GM19035 (cell line): ENCODE measurements around the gene MAGEA8.
"Not testable (repeated sequence)": the region's sequence is repeated elsewhere in the genome, so short reads cannot be mapped to it uniquely, and the experiment has no call there.

Source experiments
- ATAC-seq: cut with Tn5 transposase; IDR thresholded peaks from one replicate; pipeline ENCODE4 v1.9.1; 2021; ENCODE audit not compliant: unreplicated experiment

MAGEA8 gene, protein sequence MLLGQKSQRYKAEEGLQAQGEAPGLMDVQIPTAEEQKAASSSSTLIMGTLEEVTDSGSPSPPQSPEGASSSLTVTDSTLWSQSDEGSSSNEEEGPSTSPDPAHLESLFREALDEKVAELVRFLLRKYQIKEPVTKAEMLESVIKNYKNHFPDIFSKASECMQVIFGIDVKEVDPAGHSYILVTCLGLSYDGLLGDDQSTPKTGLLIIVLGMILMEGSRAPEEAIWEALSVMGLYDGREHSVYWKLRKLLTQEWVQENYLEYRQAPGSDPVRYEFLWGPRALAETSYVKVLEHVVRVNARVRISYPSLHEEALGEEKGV

DNA sequence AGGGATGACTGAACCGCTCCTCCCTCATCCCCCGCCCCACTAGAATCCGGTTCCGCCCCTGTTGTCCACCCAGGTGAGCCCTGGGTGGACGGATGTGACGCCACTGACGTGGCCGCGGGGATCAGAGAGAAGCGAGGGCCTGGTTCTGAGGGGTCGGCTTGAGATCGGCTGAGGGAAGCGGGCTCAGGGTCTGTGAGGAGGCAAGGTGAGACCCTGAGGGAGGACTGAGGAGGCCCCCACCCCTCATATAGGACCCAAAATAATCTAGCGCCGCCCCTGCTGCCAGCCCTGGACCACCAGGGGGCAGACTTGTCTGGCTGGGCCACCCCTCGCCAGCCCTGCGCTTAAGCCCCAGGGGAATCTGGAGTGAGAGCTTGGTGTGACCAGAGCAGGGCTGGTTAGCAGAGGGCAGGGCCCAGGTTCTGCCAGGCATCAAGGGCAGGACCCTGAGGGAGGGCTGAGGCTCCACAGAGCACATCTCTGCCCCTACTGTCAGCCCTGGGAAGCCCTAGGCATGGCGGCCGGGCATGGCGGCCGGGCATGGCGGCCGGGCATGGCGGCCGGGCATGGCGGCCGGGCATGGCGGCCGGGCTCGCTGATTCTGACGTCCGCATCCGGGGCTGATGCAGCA, at the start of gene MAGEA8:
TSS of gene MAGEA8 (plus strand) at position 103 of the 631 bp plus-strand sequence. CDS start 3,090 bp downstream, outside the sequence.
- no peak for ATAC-seq

DNA sequence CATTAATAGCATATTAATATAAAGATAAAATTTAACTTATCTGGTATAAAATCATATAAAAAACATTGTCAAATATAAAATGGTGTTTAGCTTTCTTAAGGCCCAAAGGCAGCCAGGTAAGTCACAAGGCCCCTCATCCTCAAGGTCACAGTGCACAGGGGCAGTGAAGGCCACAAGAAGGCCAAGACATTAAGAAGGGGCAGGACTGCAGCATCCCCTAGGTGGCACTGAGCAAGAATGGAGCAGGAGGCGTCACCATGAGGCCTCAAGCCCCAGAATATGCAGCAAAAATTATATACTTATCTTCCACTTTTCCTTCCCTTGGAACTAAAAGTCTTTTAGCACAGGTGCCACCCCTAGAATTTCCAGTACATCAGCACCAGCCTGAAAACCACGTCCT, 49.5 kb upstream of the MAGEA8 start:
- ATAC-seq: no peak

DNA sequence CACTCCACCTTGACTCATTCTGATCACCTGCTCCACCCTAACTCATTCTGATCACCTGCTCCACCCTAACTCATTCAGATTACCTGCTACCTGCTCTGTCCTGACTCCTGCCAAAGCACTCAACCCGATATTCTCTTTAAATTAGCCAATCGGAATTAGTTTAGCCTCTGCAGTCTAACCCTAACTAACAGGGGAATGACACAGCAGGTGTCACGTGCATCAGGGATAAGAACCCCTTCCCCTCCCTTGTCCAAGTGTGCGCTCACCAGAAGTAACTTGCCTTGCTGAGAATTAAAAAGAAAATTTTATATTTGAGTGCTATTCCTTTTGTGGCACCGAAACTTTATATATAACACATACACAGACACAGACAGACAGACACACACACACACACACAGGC, 44.3 kb upstream of the MAGEA8 start:
- ATAC-seq: not testable (repeated sequence)

DNA sequence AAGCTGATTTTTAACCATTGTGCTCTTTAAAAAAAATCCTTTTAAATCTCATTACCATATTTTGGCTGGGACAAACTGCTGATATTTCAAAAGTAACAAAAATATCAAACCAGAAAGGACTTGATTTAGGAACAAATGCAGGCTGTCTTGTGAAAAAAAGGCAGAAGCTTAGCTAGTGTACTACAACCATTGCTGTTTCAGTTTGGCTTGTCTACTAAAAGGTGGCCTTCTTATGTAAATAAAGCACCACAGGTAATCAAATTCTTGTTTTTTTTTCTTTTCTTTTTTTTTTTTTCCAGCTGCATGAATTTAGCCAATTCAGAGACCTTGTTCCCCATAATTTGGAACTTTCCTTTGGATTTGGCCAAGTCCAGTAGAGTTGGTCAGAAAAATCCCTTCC, 43.8 kb upstream of the MAGEA8 start:
- ATAC-seq: no peak

DNA sequence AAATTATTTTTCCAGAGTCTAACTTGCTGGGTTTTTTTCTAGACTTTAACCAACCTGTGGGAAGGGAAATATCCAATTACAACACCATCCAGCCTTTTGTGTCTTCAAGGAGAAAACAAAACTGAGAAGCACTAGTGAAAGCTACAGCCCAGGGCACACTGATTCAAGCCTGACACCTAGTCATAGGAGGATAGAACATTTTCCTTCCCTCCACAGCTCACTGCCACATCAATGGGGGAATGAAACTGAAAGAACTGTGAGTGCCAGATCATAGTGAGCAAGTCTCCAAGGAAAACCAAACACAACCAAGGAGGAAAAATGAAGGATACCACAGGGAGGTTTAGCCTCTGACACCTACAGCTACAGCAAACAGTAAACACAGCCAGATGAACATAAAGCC, 43.3 kb upstream of the MAGEA8 start:
- no peak for ATAC-seq

DNA sequence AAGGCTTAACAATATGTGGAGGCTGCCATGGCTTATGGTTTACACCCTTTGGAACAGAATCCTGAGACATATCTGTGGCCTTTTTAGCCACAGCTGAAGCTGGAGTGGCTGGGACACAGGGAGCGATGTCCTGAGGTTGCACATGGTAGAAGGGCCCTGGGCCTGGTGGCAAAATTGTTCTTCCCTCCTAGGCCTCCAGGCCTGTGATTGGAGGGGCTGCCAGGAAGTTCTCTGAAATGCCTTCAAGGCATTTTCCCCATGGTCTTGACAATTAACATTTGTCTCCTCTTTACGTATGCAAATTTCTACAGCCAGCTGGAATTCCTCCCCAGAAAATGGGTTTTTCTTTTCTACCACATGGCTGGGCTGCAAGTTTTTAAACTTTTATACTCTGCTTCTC, 39.1 kb upstream of the MAGEA8 start:
- ATAC-seq: no peak

DNA sequence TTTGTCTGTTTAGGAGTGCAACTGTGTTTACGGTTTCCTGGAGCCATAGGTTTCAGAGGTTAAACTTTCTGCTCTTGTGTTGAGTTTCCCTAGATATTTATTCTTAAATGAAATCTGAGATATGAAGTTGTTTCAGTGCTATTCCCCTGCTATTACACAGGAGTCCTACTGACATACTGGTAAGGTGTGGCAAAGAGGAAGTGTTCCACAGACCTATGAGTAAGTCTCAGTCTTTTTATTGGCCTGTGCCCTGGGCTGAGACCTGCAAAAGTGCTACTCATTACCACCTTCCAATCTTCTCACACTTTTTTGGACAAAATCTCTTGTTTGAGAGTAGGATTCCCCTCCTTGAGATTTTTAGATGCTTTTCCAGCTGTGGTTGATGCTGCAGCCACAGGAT, 35.6 kb upstream of the MAGEA8 start:
- no peak for ATAC-seq

DNA sequence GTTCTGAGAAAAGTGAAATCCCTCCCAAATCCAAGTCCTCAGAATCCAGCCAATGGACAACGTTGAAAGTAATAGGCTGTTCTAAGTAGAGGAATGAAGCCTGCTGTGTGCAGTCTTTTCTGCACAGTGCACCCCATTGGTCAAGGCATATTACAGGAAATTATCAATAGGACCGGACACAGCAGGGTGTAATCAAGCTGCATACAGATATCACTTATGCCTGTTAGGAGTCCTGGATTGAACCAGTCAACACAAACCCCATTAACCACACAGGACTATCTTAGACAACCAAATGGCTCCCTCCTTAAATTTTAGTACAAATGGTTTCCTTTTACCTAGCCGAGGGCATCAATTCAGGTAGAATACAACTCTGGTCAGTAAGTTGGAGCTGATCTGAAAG, 34.2 kb upstream of the MAGEA8 start:
- ATAC-seq: no peak

DNA sequence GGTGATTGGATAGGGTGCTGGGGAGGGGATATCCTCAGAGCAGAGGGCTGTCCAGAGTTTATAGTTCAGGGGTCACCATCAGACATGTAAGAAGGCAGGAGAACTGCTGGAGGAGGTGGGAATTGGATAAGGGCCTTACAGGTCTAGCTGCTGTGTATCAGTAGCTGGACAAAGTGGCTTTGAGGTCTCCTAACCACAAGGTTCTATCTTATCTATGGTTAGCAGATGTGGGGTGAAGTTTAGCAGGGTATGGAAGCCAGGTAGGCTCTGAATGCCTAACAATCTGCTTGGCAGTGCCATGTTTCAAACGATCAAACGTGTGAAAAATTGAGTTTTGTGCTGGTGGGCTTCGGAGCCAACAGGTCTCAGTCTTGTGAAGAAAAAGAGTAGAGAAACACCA, 32.1 kb upstream of the MAGEA8 start:
- no peak for ATAC-seq

DNA sequence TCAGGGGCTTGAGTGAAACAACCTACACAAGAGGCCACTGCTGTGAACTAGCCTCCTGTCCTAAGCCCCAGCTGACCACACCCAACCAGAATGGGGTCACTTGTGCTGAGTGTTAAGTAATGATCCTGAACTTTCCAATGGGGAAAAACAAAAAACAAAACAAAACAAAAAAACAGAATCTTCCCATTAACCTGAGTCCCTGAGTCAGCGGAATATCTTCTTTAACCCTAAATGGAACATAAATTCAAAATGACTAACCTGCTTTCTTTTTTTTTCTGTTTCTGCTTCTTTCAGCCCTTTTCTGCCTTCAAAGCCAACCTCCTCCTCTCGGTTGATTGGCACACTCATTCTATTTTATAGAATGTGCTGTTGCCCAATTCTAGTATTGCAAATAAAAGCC, 31.2 kb upstream of the MAGEA8 start:
- no peak for ATAC-seq

DNA sequence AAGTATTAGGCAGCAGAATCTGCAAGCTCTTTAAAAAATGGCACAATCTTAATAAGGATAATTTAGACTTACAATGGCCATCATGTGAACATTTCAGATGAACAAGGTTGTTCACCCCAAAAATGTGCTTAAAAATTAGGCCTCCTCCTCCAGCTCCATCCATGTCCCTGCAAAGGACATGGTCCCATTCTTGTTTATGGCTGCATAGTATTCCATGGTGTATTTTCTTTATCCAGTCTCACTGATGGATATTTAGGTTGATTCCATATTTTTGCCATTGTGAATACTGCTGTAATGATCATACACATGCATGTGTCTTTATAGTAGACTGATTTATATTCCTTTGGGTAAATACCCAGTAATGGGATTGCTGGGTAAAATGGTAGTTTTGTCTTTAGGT, 29.1 kb upstream of the MAGEA8 start:
- ATAC-seq: no peak

DNA sequence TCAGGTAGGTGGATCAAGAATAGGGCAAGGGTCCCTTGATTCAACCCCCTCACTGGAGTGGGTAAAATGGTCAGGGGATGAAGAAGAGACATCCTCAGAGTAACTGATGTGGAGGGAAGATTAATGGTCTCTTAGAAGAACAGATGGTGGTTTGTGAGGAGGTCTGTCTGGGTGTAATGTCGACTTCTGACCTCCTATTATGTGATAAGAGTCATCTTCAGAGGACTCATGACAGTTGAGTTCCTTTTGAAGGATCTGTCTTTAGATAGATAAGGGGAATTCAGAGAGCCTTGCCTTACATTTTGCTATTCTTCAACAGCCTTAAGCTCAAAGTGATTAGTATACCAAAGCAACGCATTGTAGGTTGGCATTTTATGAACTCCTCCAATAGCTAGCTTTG, 27.1 kb upstream of the MAGEA8 start:
- no peak for ATAC-seq

DNA sequence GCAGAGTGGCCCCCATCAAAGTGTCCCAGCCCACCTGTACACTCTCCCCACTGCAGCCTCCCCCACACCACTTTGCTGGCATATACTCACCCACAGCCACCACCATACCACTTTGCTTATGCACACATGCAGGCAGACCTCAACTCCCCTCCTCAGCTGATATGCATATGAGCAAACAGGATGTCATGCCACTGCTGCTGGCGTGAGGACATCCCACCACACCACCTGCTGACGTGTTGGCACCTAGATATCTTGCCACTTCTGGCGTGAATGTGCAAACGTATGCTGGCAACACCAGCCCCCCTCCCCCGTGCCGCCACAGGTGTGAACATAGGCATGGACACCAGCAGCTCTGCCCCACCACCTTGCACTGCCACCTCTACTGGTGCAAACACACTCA, 22.4 kb upstream of the MAGEA8 start:
- no peak for ATAC-seq

DNA sequence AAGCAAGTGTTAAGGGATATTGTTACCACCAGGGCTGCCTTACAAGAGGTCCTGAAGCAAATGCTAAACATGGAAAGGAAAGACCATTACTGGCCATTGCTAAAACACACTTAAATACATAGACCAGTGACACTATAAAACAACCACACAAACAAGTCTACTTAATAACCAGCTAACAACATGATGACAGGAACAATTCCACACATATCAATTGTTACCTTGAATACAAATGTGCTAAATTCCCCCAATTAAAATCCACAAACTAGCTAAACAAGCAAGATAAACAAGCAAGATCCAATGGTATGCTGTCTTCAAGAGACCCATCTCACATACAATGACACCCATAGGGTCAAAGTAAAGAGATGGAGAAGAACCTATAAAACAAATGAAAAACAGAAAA, 20.5 kb upstream of the MAGEA8 start:
- no peak for ATAC-seq

DNA sequence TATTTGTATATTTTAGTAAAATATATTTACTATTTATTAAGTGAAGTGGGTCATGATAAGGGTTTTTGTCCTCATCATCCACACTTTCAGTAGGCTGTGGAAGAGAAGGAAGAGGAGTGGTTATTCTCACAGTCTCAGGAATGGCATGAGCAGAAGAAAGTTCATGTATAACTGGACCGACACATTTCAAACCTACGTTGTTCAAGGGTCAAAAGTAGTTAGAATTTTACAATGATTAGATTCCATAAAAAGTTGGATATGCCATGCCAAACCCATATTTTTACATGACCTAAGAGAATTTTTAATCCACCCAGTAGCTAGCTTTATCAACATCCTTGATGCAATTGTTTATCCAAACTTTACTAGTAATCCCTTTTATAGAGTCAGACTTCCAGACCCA, 15.6 kb upstream of the MAGEA8 start:
- ATAC-seq: no peak

DNA sequence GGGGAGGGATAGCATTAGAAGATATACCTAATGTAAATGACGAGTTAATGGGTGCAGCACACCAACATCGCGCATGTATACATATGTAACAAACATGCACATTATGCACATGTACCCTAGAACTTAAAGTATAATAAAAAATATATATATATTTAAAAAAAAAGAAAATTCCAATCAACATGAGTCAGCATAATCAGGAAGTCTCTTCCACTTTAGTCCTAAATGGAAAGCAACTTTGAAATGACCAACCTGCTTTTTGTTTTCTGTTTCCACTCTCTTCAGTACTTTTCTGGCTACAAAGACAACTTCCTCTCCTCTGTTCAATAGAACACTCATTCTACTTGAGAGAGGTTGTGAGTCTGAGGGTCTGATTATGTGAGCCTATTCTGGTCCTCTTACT, 13.5 kb upstream of the MAGEA8 start:
- ATAC-seq: no peak

DNA sequence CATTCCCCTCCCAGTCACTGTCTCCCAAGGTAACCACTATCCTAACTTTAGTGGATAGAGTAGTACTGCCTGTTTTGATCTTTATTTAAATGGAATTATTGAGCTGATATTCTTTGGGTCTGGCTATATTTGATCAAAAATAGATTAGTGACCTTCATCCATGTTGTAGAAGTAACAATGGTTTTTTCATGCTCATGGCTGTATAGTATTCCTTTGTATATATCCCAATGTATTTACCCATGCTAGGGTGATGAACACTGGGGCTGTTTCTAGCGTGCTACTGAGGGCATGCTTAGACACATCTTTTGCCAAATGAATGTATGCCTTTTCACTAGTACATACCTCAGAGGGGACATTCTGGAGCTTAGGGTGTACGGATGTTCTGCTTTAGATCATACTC, 10.1 kb upstream of the MAGEA8 start:
- ATAC-seq: no peak

DNA sequence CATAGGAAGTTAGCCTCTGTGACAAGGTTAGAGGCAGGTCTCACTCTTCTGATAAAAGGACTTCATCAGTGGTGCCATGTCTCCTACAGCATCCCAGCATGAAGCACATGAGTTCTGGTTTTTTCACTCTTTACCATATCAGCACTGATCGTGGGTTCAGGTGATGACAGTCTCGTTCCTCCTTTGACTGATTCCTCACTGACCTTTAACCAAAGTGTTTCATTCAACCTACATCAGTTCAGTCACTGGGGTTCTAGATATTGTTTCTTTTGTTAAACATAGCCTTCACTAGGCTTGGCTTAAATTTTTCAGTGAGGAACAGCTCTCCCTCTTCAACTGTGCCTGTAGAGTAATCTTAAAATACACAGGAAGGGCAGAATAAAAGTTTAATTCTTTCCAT, 9.6 kb upstream of the MAGEA8 start:
- ATAC-seq: no peak

DNA sequence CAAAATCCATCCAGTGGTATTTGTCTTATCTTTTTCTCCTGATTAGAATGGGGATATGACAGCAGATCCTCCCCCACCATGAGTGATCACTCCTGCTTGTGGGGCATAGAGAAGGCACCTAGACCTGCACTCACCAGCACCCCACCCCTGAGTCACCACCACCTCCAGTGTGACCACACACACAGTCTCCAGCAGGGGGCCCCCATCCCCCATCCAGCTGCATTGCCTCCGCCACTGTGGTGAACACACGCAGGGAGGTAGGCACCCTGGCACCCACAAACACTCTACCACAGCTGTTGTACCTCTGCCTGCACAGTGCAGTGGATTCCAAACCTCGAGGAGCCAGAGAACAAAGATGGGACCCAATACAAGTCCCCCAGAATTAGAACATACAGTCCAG, 9.0 kb upstream of the MAGEA8 start:
- ATAC-seq: peak; percentile 87

DNA sequence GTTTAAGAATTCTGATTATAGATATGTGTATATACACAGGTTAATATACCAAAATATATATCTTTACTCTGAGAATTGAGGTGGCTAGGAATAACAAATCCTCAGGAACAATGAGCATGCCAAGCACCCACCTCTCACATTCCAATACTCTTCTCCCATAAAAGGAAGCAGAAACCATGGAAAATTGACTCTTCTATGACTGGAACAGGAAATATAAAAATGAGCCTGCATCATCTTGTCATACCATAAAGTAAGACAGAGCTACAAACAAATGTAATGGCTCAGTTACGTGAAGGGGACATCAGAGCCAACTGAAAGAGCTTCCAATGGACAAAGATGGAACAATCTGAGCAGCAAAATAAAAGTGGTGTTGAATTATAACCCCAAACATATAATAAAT, 3.8 kb upstream of the MAGEA8 start:
- no peak for ATAC-seq

DNA sequence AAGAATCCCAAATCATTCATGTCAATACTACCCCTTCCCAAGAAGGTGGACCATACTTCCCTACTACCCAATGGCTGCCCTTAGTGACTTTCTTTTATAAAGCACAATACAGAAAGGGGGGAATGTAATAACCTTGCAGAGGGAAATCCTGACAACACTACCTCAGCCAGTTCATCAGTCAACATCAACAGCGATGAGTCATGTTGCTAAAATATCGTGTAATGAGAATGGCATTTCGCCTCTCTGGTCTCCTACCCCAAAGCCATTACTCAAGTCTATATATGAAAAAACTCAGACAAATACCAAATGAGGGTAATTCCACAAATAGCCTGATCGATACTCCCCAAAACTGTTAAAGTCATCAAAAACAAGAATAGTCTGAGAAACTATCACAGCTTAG, 3.3 kb upstream of the MAGEA8 start:
- ATAC-seq: no peak

DNA sequence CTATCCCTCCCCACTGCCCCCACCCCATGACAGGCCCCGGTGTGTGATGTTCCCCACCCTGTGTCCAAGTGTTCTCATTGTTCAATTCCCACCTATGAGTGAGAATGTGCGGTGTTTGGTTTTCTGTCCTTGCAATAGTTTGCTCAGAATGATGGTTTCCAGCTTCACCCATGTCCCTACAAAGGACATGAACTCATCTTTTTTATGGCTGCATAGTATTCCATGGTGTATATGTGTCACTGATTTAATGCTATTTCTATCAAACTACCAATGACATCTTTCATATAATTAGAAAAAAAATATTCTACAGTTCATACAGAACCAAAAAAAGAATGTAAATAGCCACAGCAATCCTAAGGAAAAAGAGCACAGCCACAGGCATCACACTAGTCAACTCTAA, 9.8 kb downstream of the MAGEA8 start:
- not testable (repeated sequence) for ATAC-seq

DNA sequence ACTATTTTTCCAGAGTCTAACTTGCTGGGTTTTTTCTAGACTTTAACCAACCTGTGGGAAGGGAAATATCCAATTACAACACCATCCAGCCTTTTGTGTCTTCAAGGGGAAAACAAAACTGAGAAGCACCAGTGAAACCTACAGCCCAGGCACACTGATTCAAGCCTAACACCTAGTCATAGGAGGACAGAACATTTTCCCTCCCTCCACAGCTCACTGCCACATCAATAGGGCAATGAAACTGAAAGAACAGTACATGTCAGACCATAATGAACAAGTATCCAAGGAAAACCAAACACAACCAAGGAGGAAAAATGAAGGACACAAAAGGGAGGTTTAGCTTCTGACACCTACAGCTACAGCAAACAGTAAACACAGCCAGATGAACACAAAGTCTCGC, 17.6 kb downstream of the MAGEA8 start:
- ATAC-seq: no peak
